HEK293T (cell line): ENCODE results near the gene CTAG1A.
"Not testable (repeated sequence)": the region's sequence is repeated elsewhere in the genome, so short reads cannot be mapped to it uniquely, and the experiment has no call there.

Experiments used
- ARNT ChIP-seq: fragments of 450-650 bp; IDR thresholded peaks from 2 replicates; pipeline ENCODE4 v1.6.1; 2017; ENCODE audit warnings: mild to moderate bottlenecking
- BHLHE40 ChIP-seq: fragments of 450-650 bp; IDR thresholded peaks from 2 replicates; pipeline ENCODE4 v1.6.1; 2016; ENCODE audit warnings: mild to moderate bottlenecking, moderate library complexity, borderline replicate concordance
- FOXA1 ChIP-seq: fragments of 450-650 bp; IDR thresholded peaks from 2 replicates; pipeline ENCODE4 v1.6.1; 2016; ENCODE audit warnings: mild to moderate bottlenecking
- L3MBTL2 ChIP-seq: fragments of 450-650 bp; conservative IDR thresholded peaks from 2 replicates; pipeline ENCODE4 v1.6.1; 2016; ENCODE audit warnings: mild to moderate bottlenecking
- SP1 ChIP-seq: fragments of 450-650 bp; IDR thresholded peaks from 2 replicates; pipeline ENCODE4 v1.6.1; 2017
- TARDBP ChIP-seq: fragments of 450-650 bp; IDR thresholded peaks from 2 replicates; pipeline ENCODE4 v1.6.1; 2016

DNA sequence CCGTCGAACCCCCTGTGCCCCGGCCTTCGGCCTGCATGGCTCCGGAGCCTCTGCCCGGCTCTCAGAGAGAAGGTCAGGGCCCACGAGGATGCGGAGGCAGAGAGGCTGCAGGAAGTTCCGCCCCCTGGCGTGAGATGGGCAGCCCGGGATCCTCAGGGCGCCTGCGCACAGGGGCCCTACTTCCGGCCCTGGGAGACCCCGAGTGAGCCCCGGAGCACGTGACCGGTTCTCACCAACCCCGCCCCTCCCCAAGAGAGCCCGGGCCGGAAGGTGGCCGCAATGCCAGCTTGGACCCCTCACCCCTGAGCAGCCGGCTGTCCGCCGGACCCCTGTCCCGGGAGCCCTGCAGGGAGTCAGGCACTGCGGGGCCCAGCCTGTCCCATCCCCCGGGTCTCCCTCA is 34.2 kb downstream of the CTAG1A start, which contains the start of gene CTAG1B:
- not testable (repeated sequence) for TF ChIP-seq BHLHE40, SP1, TARDBP, L3MBTL2, ARNT, FOXA1
